Left cardiac atrium (tissue), 4 donors: ENCODE results near the gene OR51D1. TPM values are rescaled to one million over a fixed set of nuclear protein-coding genes. Genes with fewer than 3 reads are reported as not detected.
A peak's percentile ranks its signal among the peaks of the same experiment; 100 is the strongest.

Experiments used
- ATAC-seq, 2 donors: fragments of 200-7000 bp; cut with Tn5 transposase; one replicate each; pipeline ENCODE4 v1.9.1; 2020; ENCODE audit warnings: mild to moderate bottlenecking in 2 of 2, moderate library complexity in 2 of 2
- DNase-seq: peaks from one replicate; pipeline ENCODE4 v3.0.0-alpha.2; 2020
- intact Hi-C, 2 donors: fragments of 100-400 bp; cut with DNase I; formaldehyde crosslinking; loops; one replicate each; pipeline versions ENCODE4 v1.14.1 to v1.15.1; 2022 to 2023
- total RNA-seq, 2 donors: library from RNA; stranded (reverse); fragmentation: NEBNext Ultra II Directional; extraction: Animal tissue kit (Norgen Biotek cat#: 25700); gene quantifications; one replicate each; pipeline ENCODE4 v1.2.1, GENCODE V29; 2021
- donor health status: DM: no; HTN: yes; CAD: no.
- donor health status: DM: no; HTN: yes; CAD: no; lungs with severe emphysema.
- donor health status: DM: yes; HTN: yes; CAD: no.
- donor health status: Dilated cardiomyopathy.

The OR51D1 gene
- total RNA-seq, 2 donors from 2014 or later: not detected

DNA sequence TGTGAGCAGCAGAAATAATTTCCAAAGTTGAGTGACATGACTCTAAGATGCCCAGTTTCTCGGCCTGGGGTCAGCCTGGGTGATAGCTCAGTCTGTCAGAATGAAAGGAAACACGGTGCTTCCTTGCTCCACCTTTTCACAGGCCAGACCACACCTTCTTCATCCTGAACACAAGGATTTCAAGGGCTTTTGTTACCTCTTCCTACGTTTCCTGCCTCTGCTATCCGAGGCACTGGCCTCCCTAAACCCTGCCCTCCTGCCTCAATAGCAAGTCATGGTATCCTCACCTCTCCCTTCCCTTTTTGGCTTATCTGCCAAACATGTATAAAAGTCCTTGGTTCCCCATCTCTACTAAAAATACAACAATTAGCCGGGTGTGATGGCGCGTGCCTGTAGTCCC is 4.8 kb downstream of the OR51D1 start:
- DNase-seq: no peak
- no peak for ATAC-seq
- intact Hi-C loops: no loop called here

DNA sequence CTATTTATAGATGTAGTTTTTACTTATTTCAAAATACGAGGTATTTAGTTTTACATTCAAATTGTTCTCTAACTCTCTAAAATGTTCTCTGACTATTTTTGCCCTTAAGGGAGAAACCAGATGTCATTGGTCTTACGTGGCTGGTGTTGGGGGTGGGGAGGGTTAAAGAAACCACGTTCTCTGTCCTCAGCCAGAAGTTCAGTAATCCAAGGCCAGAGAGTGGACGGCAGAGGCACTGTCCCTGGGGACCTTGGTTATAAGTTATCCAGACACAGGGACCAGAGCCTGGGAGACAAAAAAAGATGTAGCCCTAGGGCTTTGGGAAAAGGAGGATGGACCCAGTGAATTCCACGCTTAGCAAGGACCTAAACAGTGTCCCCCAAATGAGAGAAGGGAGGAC is 5.8 kb downstream of the OR51D1 start:
- intact Hi-C loops: no loop called here
- ATAC-seq (peak; percentile 47 to 71), DNase-seq (no peak)

DNA sequence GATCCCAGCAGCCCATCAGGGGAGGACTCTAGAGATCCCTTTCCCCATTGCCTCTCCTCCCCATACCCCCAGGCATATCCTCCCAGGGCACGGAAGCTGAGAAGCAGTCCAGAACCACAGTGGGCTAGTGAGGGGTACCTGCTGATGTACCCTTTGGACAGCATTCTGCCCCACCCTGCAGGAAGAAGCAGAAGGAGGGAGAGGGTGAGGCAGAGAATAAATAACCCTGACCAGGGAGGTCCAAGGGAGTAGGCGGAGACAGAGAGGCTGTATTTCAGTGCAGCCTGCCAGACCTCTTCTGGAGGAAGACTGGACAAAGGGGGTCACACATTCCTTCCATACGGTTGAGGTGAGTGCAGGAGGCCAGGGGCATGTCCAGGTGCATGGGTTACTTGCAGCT is 6.4 kb downstream of the OR51D1 start, which contains the start of gene OR51E1:
Gene OR51E1 (plus strand): TSS at position 301 of the 400 bp plus-strand sequence. CDS start 8,545 bp downstream, outside the sequence.
- ATAC-seq (no peak), DNase-seq (no peak)
- intact Hi-C loops: no loop called here

DNA sequence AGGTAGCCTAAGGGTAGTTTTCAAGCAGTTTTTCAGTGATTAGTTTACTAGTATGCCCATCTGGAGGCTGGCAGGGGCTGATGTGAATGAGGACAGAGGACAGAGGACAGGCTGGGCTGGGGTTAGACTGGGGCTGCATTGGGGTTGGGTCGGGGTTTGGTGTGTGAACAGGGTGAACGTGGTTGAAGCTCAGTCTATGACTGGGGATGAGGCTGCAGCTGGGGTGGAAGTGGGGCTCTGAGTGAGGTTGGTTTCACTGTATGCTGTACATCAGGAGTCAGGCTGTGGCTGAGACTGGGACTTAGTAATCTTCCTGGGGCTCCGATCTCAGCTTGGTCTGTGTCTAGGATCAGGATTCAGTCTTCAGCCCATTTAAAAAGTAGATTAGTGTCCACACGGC is 7.0 kb downstream of the OR51D1 start:
- intact Hi-C loops: no loop called here
- DNase-seq: no peak
- ATAC-seq: no peak

DNA sequence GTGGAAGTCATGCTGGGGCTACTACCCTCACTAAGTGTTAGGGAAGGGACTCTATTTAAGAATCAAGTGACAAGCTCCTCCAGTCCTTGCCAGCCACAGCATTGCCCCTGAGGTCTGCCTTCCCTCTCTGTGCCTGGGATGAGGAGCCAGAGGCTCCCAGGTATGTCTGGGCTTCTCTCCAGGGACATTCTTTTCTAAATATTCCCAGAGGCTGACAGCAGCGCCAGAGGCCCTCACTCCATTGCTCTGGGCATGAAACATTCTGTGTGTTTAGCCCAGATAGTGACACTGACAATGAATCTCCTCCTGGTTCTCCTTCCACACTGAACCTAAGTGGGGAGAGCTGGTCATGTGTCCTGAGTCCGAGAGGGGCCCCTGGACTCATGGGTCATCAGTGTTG is 8.7 kb downstream of the OR51D1 start:
- peak; percentile 78 to 79 for ATAC-seq
- no peak for DNase-seq
- intact Hi-C loops: no loop called here

DNA sequence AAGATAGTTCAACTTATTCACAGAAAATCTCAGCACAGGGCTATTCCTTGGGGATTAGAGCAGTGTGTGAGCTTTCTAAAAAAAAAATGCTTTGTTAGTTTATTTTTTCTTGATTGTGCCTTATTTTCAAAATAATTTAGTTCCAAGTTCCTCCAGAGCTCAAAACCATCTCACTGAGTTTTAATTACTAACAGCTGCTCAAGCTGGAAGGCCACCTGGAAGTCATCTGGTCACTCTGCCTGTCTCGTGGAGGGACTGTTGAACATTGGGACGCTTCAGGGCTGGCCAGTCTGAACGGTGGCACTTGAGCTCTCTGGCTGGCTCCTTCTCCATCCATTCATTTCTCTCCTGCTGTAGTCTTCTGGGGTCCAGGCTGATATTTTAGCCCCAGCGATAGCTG is 10.5 kb downstream of the OR51D1 start:
- intact Hi-C loops: no loop called here
- no peak for DNase-seq
- no peak for ATAC-seq

DNA sequence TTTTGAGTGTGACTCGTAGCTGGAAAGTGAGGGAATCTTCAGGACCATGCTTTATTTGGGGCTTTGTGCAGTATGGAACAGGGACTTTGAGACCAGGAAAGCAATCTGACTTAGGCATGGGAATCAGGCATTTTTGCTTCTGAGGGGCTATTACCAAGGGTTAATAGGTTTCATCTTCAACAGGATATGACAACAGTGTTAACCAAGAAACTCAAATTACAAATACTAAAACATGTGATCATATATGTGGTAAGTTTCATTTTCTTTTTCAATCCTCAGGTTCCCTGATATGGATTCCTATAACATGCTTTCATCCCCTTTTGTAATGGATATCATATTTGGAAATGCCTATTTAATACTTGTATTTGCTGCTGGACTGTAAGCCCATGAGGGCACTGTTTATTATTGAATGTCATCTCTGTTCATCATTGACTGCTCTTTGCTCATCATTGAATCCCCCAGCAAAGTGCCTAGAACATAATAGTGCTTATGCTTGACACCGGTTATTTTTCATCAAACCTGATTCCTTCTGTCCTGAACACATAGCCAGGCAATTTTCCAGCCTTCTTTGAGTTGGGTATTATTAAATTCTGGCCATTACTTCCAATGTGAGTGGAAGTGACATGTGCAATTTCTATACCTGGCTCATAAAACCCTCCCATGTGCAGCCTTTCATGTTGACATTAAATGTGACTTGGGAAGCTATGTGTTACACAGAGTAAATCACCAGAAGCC is 17.5 kb downstream of the OR51D1 start:
- intact Hi-C loops: no loop called here
- ATAC-seq (no peak), DNase-seq (no peak)

DNA sequence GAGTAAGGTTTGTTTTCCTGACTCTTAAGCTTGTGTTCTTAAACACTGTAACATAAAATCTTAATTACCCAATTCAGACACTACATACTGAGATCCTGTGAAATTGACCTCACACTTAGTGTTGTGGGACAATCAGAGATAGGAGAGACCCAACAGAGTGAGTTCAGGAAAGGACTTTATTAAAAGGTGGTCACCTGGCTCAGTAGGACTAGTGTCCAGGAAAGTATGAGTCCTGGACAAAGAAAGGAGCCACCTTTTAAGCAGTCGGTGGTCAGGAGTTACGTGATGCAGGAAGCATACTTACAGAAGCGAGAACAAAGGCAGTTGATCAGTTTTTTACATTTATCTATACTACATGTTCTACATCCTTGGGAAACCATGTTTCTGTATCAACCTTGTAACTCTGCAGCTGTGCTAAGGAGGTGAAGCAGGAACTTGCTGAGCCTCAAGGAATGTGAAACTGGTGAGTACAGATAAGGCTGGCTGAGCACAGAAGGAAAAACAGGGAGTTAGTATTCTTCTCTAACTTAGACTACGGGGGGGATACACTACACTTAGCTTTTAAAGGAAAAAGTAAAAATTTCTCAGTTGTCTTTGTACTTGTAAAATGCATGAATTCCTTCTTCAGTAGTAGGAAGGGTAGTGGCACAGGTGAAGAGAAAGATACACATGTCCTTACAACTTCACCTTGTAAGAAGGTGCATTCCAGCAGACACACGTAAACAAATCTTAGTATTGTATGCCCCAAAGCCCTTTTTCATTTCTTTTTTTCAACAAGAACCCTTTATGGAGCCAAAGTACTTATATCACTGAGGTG is 21.6 kb downstream of the OR51D1 start:
- DNase-seq (no peak), ATAC-seq (no peak)
- intact Hi-C loops: no loop called here

DNA sequence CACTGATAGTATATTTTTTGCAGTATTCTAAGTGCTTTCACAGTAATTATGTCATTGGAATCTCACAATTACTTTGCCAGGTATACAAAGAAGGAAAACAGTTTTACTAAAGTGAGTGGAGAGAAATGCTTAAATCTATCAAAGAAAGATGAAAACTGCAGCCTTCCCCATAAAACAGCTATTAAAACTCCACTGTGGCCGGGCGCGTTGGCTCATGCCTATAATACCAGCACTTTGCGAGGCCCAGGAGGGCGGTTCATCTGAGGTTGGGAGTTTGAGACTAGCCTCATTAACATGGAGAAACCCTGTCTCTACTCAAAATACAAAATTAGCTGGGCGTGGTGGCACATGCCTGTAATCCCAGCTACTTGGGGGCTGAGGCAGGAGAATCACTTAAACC is 25.6 kb downstream of the OR51D1 start:
- intact Hi-C loops: no loop called here
- ATAC-seq: no peak
- no peak for DNase-seq

DNA sequence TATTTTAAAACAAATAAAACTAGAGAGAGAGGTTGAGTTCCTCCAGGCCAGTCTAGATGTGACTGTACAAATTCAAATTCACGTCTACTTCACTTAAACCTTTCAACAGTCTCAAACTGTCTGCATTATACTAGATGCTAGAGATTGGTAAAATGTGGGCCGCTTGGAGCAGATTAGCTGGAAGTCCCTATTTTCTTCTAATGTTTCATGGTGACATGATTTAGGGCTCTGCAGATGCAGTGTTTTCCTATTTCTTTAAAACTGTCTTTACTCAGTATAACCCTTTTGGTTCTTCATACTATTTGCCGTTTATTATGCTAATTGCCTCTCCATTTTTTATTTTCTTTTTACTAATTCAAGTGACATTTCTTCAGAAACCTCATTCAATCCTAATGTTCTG is 26.9 kb downstream of the OR51D1 start:
- ATAC-seq (no peak), DNase-seq (no peak)
- intact Hi-C loops: no loop called here

DNA sequence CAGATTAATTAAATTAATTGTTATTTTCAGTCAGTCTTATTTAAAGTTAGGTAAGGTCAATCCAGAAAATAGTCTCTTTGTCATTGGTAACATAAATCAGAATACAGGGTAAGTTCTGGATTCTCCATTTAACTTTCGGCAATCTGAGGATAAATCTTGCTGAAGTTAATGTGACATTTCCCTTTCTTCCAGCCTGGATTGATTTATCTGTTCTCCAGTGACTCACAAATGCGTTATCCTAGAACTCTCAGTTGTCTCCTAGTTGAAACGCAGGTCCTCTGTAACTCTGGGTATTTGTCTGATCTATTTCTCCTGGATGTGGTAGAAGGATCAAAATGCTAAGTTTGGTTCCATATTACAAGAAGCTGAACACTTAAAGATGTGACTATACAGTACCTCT is 27.5 kb downstream of the OR51D1 start:
- intact Hi-C loops: no loop called here
- ATAC-seq (no peak), DNase-seq (no peak)

DNA sequence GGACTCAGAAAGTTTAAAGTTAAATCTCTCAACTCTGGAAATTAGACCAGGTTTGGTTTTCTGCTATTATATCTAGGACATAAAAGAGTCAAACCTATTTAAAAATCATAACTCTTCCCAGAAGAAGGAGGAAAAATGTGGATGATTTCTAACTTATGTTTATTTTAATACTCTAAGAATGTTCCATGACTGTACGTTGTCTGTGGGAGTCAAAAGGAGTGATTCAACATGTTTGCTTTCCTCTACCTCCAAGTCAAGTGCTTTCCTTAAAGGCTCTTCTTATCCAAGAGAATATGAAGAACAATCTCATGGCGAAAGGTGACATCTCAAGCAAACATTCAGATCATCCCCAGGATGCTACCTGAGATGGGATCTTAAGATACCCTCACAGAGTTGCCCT is 28.1 kb downstream of the OR51D1 start:
- ATAC-seq (peak in 1 of 2 donors; percentile 37), DNase-seq (no peak)
- intact Hi-C loops: no loop called here

DNA sequence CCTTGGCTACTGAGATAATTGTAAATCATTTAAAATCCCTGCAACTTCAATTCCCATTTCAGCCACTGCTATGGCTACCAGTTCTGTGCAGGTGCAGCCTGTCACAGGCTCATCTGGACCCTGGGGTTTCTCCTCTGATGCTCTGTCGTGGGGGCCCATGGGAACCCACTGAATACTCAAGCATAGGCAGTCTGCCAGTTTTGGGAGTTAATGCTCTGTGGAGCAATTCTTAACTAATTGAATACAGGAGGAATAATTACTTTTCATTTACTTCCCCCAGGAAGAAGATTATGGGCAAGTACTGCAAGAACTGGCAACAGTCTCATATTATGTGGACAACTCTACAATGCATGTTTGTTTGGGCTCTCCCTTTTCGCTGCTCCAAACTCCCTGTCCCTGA is 34.5 kb downstream of the OR51D1 start:
- intact Hi-C loops: no loop called here
- no peak for ATAC-seq
- no peak for DNase-seq

DNA sequence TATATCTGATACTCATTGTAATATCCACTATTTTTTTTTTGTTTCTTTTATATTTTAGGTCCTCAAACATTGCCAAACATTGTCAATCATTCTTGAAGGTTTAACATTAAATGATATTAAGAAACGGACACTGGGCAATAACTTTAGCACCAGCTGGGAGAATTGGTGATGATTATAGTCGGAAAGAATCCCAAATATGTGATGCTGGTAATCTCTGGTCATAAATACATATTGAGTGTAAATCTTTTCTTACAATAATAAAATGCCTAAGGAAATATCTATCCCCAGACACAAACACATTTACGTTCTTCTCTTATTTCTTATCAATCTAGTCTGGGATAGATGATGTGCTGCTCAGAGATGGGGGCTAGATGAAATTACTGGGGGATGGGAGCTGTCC is 35.2 kb downstream of the OR51D1 start:
- no peak for ATAC-seq

DNA sequence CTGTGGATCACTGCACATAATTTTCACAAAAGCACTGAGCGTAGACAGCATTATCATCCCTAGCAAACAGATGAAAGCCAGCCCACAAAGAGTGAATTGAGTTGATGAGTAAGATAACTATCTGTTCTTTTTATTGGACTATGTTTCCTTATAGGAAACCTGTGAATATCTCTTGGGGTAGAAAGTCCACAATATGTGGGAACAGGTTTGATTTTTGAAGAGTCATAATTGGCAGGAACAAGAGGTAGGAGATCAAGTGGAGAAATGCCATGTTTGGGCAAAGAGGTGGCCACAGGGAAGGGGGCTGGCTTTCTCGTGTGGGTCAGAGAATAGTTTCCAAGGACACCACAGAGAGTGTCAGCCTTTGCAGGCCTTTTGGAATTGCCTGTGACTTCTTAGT is 36.5 kb downstream of the OR51D1 start:
- ATAC-seq (no peak), DNase-seq (no peak)
- intact Hi-C loops: no loop called here

More for the DNA sequence above, 35.2 kb downstream of the OR51D1 start:
- DNase-seq: no peak
- intact Hi-C loops: no loop called here

DNA sequence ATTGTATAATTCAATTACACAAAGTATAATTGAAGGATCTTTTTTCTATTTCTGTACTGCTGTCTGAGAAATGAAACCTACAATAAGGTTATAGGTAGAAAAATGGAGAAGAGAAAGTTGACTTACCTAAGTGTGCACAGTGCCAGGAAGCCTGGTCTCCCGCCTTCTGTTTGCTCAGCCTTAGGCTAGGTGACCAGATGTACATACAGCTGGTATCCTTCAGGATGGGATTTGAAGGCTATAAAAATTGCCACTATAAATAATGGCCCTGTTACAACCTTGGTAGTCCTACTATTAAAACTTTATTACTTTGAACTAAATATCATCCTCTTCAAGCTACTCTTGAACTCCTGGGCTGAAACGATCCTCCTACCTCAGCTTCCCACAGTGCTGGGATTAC is 40.7 kb downstream of the OR51D1 start:
- ATAC-seq (no peak), DNase-seq (no peak)
- intact Hi-C loops: no loop called here

DNA sequence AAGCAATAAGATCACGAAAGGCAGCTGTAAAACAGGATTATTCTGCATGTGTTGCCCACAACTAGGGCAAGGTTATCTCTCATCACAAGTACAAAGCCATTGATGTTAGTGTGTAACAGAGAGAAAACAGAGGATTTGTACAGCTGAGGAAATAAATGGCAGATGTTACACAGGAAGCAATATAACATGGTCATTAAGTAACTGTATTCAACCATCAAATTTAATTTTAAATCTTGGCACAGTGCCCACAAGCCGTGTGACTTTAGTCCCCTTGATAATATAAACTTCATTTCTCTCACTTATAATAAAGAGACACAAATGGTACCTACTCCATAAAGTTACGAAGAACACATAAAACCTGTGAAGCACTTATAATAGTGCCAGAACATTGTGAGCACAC is 43.1 kb downstream of the OR51D1 start:
- intact Hi-C loops: no loop called here
- ATAC-seq (no peak), DNase-seq (no peak)

DNA sequence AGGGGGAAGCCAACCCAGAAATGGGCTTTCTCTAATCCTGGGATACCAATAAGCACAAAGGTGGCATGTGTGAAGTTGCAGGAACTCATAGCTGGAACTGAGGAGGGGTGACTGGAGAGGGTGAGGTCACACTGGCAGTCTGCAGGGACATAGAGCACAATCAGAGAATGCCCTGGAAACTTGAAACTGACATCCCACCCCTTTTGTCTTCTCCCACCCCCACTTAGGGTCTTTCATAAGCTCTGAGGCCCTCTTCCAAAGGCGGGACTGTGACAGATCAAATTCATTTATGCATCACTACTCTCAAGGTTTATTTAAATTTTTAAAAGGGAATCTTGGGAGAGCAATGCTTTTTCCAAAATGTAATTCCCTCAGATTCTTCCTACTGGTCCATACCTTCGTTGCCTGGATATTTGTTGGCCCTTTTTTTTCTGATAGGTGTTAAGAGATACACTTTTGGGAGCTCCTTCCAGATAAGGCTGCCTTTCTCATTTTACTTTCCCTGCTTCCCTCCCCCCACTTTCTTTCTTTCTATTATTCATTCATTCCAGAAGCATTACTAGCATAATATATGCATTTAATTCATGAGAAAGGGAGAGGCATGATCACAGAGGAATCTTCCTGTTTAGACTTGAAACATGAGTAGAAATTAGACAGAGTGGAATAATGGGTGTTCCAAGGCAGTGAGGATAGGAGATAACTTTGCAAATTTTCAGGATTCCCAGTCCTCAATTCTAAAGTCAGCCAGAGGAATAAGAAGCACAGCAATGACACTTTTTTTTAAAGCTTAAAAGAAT is 45.5 kb downstream of the OR51D1 start:
- no peak for ATAC-seq
- intact Hi-C loops: no loop called here
- DNase-seq: no peak

DNA sequence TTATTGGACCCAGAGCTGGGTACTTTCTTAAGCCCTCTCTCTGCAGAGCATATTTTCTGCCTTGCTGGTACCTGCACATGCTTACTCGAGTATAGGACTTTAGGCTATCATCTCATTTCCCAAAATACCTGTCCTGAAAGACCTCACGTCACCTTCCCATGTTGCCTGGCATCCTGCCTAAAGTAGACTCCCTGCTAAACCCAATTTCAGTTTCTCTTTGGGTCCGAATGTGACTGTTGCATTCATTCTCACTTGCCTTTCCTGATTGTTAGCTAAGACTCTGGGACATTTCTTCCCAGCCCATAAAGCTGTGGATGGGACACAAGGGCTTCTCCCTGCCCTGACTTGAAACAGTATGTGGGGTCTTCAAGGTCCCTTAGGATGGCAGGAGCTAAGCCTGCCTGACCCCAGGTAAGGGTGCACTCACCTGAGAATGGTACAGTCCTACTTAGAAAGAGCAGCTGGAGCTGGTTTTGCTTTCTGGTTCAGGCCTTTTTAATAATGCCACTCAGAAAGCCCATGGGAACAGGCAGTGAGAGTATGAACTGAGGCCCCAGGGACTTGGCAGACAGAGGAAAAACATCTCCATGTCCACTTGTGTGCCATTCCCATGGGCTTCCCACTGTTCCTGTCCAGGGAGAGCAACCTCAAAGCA is 47.5 kb downstream of the OR51D1 start:
- DNase-seq: no peak

More for the DNA sequence above, 47.5 kb downstream of the OR51D1 start:
- intact Hi-C loops: no loop called here
- no peak for ATAC-seq
